ENCODE results near the gene TAF7. TPM values are rescaled to one million over a fixed set of nuclear protein-coding genes. Genes with fewer than 3 reads are reported as not detected.

Gene TAF7
- total and polyA plus RNA-seq, 9 of the 15 experiments (the other 6 are each of a cell fraction or from before 2014, with no cell fraction given), result 51.6 to 116 (median 73.3) TPM

DNA sequence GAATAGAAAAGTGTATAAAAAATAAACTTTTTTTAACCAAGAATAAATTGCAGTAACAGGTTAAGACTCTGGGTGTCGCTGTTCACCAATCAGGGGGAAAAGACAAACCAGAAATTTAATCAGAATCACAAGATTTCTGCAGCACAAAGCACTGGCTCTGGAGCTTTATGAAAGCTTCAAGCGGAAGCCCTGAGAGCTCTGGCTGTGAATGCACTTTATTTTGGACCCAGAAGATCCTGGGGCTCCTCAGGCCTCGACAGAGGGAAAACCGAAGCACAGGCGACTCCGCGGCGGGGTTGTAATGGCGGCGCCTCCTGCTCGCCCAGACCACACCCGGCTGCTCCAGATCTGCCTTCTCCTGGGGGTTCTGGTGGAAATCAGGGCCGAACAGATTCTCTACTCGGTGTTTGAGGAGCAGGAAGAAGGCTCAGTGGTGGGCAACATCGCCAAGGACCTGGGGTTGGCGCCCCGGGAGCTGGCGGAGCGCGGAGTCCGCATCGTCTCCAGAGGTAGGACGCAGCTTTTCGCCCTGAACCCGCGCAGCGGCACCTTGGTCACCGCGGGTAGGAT, 34.4 kb upstream of the TAF7 start, which contains the start of gene PCDHGA4 (continued):
- TF ChIP-seq E2F6 (IDR thresholded peaks at IDR 0.05; ENCODE audit: borderline replicate concordance in 1 of 2, extremely low read depth in 1 of 2, insufficient read depth in 1 of 2, insufficient read length in 1 of 2, low read depth in 1 of 2, low read length in 1 of 2, poor library complexity in 1 of 2, severe bottlenecking in 1 of 2), result peak in 1 of 2 experiments; percentile 19
- no peak for TF ChIP-seq LCOR (CRISPR knock-in tag; IDR thresholded peaks at IDR 0.05)
- TF ChIP-seq FOXA3 (CRISPR knock-in tag; conservative IDR thresholded peaks at IDR 0.05 in 1 of 2, IDR thresholded peaks at IDR 0.05 in 1 of 2), result no peak
- peak; percentile 62; the same call in 1 of the 2 replicates for TF ChIP-seq L3MBTL2 (IDR thresholded peaks at IDR 0.05)
- TF ChIP-seq, protein P1, sequence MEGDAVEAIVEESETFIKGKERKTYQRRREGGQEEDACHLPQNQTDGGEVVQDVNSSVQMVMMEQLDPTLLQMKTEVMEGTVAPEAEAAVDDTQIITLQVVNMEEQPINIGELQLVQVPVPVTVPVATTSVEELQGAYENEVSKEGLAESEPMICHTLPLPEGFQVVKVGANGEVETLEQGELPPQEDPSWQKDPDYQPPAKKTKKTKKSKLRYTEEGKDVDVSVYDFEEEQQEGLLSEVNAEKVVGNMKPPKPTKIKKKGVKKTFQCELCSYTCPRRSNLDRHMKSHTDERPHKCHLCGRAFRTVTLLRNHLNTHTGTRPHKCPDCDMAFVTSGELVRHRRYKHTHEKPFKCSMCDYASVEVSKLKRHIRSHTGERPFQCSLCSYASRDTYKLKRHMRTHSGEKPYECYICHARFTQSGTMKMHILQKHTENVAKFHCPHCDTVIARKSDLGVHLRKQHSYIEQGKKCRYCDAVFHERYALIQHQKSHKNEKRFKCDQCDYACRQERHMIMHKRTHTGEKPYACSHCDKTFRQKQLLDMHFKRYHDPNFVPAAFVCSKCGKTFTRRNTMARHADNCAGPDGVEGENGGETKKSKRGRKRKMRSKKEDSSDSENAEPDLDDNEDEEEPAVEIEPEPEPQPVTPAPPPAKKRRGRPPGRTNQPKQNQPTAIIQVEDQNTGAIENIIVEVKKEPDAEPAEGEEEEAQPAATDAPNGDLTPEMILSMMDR (IDR thresholded peaks at IDR 0.05 in 2 of 3, conservative IDR thresholded peaks at IDR 0.05 in 1 of 3; ENCODE audit: insufficient read depth in 2 of 3, low read depth in 1 of 3, low read length in 3 of 3), result peak; percentile 47 to 69 (median 64); a peak in 4 of 6 replicates
- no peak for TF ChIP-seq MNT (conservative IDR thresholded peaks at IDR 0.05)
- TF ChIP-seq ZFP1 (CRISPR knock-in tag; IDR thresholded peaks at IDR 0.05), result no peak
- peak in 2 of 3 experiments; percentile 20 to 64 for TF ChIP-seq YY1 (IDR thresholded peaks at IDR 0.05; ENCODE audit: borderline replicate concordance in 1 of 3, control insufficient read depth in 1 of 3, extremely low read depth in 1 of 3, insufficient read depth in 3 of 3, insufficient read length in 1 of 3, insufficient replicate concordance in 2 of 3, low read depth in 1 of 3, low read length in 2 of 3)
- no peak for TF ChIP-seq RFX5 (IDR thresholded peaks at IDR 0.05; ENCODE audit: low read depth, low read length)
- TF ChIP-seq PREB (CRISPR knock-in tag; IDR thresholded peaks at IDR 0.05), result no peak
- TF ChIP-seq PHF8 (IDR thresholded peaks at IDR 0.05; ENCODE audit: borderline replicate concordance, low read length), result peak; percentile 13; the same call in 1 of the 2 replicates
- TF ChIP-seq CBFA2T2 (conservative IDR thresholded peaks at IDR 0.05), result no peak
- no peak for TF ChIP-seq PHTF2 (CRISPR knock-in tag; IDR thresholded peaks at IDR 0.05)
- no peak for TF ChIP-seq KDM4B (IDR thresholded peaks at IDR 0.05; ENCODE audit: borderline replicate concordance in 2 of 2, low read depth in 1 of 2)
- TF ChIP-seq, protein P2, sequence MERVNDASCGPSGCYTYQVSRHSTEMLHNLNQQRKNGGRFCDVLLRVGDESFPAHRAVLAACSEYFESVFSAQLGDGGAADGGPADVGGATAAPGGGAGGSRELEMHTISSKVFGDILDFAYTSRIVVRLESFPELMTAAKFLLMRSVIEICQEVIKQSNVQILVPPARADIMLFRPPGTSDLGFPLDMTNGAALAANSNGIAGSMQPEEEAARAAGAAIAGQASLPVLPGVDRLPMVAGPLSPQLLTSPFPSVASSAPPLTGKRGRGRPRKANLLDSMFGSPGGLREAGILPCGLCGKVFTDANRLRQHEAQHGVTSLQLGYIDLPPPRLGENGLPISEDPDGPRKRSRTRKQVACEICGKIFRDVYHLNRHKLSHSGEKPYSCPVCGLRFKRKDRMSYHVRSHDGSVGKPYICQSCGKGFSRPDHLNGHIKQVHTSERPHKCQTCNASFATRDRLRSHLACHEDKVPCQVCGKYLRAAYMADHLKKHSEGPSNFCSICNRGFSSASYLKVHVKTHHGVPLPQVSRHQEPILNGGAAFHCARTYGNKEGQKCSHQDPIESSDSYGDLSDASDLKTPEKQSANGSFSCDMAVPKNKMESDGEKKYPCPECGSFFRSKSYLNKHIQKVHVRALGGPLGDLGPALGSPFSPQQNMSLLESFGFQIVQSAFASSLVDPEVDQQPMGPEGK (CRISPR knock-in tag; IDR thresholded peaks at IDR 0.05; ENCODE audit: borderline replicate concordance), result no peak
